Endometrial microvascular endothelial cells (primary cell): ENCODE data around the gene GPRC5B. TPM values are rescaled to one million over a fixed set of nuclear protein-coding genes. Genes with fewer than 3 reads are reported as not detected.

ENCODE experiments used
- total RNA-seq: library from RNA; depleted of rRNA; stranded (reverse); fragments of >200 nt; gene quantifications from one replicate; pipeline ENCODE4 v1.2.3, GENCODE V29; 2015; ENCODE audit errors: inconsistent ontology term

The GPRC5B gene
- total RNA-seq, 1 donor from 2014 or later, result 7.9 TPM

Other genes with a start within 250 kb of the GPRC5B start
- gene KNOP1, start 166.6 kb downstream of the GPRC5B start, total RNA-seq, result 14.2 TPM
- gene IQCK, start 166.6 kb downstream of the GPRC5B start, total RNA-seq, result 16.5 TPM
- gene GPR139, start 189.0 kb upstream of the GPRC5B start, total RNA-seq, result not detected